Suppressor macrophage treated with lipopolysaccharide for 1 hour (primary cell): ENCODE results near the gene CCDC180.
"Not testable (repeated sequence)": the region's sequence is repeated elsewhere in the genome, so short reads cannot be mapped to it uniquely, and the experiment has no call there.

Source experiments
- DNase-seq, 3 donors: peaks; one replicate each; pipeline ENCODE4 v3.0.0-alpha.2; 2020 to 2022

Gene CCDC180

DNA sequence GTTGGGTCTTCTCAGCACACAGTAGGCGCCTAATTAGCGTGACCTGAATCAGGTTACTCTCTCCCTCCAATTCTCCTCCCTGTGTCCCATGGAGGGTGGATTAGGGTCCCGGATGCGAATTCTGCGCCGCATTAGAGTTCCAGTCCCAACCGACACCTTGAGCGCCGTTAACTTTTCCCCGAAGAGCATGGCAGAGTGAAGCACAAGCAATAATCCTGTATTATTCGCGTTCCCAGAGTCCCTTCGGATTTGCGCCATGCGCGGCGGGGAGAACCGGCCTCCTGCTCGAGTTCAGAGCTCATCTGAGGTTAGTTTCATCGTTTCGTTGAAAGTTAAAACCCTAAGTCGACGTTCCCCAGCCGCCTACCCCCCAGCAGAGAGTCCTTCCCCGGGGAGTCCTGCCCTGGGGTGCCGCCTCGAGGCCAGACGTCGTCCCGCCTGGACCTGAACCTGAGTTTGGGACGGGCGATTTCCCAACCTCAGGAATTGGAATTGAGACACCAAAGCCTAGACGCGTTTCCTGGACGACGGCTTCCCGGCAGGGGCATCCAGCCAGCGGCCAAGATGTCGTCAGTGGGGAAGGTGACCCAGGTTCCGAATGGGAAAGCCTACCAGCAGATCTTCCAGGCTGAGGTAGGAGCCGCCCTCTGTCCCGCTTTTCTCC, at the start of gene CCDC180:
Gene CCDC180, plus strand, starts transcription at position 160 of the 664 bp plus-strand sequence. Its CDS starts 405 bp downstream, at position 565.
- DNase-seq = no peak

DNA sequence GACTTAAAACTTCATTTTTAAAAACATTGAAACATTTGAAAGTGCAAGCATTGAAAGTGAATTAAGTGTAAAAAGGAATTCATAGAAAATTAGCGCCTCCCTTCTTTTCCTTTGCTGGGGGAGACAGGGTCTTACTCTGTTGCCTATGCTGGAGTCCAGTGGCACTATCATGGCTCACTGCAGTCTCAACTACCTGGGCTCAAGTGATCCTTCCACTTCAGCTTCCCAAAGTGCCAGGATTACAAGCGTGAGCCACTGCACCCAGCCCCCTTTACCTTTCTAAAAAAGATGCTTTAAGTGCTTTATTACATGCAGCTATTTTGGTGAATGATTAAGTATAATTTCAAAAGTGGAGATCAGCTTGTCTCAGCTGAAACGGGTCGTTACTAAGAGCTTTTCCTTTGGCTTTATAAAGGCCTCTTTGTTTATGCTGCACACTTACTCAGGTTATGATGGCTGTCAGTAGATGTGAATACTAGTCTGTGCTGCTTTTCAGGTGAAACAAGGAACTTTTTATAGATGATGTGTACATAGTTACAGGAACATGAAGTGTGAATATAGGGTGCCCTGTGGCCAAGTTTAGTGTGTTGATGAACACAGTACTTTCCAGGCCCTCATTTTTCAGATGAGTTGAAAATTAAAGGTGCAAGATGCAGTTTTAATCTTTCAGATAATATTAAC, 47.5 kb upstream of the CCDC180 start:
- DNase-seq = not testable (repeated sequence)

DNA sequence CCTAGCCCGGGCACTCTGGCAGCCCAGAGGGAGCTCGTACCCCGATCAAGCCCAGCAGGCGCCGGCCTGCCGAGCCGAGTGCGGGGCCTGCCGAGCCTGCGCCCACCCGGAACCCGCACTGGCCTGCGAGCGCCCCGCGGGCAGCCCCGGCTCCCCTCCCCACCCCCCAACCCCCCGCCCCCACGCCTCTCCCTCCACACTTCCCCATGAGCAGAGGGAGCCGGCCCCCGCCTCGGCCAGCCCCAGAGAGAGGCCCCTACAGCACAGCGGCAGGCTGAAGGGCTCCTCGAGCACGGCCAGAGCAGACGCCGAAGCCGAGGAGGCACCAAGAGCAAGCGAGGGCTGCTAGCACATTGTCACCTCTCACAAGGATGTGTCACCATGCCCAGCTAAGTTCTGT, 36.2 kb upstream of the CCDC180 start:
- no peak for DNase-seq

DNA sequence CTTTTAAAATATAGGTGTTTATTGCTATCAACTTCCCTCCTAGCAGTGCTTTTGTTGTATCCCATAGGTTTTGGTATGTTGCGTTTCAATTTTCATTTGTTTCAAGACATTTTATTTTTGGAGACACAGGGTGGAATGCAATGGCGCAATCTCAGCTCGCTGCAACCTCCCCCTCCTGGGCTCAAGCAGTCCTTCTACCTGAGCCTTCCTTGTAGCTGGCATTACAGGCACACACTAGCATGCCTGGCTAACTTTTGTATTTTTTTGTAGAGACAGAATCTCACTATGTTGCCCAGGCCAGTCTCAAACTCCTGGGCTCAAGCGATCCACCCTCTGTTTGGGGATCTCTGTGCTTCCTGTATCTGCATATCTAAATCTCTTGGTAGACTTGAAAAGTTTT, 35.4 kb upstream of the CCDC180 start:
- DNase-seq = no peak

GRCh38 chr9:97276310-97276852, 31.1 kb upstream of the CCDC180 start:
- DNase-seq = no peak

DNA sequence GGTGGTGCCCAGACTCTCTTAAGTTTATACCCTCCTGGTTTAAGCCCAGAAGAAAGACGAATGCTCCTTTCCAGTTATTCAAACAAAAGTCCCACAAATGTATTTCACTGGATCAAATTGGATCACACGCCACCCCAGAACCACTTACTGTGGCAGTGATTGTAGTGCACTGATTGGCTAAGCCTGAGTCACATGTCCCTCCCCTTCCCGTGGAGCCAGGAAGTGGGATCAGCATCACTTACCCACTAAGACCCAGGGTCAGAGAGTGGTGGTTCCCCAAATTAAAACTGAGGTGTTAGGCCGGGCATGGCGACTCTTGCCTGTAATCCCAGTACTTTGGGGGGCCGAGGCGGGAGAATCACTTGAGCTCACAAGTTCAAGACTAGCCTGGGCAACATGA, 29.5 kb upstream of the CCDC180 start:
- no peak for DNase-seq

DNA sequence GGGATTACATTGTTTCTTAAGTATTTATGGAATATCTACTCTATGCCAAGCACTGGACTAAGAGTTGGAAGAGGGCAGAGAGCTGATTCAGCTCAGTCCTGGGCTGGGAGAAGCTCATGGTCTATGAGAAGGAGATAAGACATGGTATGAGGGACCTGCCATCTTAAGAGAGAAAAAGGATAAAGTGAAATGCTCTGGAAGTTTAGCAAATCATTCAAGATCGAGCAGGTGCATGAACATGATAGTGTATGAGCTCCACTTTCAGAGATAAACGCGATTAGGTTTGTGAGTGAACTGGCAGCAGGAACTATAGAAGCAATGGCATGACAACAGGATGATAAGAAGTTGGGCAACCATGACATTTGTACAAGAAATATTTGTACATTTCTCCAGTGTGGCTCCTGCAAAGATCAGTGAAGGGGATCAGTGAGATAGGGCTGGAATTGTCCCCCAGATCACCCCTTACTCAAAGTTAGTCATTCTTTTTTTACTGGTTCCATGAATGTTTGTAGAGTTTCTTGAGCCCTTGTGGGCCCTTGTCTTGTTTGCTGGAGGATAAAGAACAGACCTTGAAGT, 26.6 kb upstream of the CCDC180 start:
- no peak for DNase-seq

GRCh38 chr9:97283768-97284167, 23.7 kb upstream of the CCDC180 start:
- DNase-seq = no peak

GRCh38 chr9:97284798-97285197, 22.7 kb upstream of the CCDC180 start:
- peak in 2 of 3 donors; percentile 25 to 27 for DNase-seq

GRCh38 chr9:97292200-97292599, 15.3 kb upstream of the CCDC180 start:
- DNase-seq = no peak

GRCh38 chr9:97293207-97293721, 14.2 kb upstream of the CCDC180 start:
- DNase-seq = no peak

GRCh38 chr9:97293818-97294217, 13.6 kb upstream of the CCDC180 start:
- no peak for DNase-seq

DNA sequence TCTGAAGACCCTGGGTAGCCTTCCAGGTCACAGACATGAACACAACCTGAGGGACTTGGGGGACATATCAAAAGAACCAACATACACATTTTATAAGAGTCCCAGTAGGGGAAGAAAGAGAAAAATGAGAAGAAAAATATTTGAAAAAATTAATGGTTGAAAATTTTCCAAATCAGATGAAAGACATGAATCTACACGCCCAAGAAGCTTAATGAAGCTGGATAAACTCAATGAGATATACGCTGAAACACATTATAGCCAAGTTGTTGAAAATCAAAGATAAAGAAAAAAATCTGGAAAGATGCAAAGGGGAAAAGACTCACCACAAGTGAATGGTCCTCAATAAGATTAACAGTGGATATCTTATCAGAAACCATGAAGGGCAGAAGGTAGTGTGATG, 9.6 kb upstream of the CCDC180 start:
- no peak for DNase-seq

- DNase-seq = no peak
Observed at GRCh38 chr9:97299809-97300414, 7.5 kb upstream of the CCDC180 start.

GRCh38 chr9:97300586-97300985, 6.9 kb upstream of the CCDC180 start:
- DNase-seq = no peak

DNA sequence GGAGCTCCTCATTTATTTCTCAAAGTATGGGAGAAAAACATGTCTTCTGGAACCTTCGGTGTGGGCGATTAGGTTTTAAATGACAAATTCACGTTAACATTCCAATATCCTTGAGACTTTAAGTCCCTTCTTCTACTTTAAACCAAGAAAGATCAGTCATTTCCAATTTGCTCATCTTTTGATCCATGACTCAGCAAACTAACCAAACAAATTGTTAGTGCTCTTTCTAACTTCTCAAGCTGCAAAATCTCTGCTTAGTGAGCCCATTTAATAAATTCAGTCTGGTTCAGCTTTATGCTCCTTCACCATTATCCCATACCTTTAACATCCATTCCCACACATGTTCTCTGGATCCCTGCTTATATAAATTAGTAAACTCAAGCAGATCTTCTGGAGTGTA, 5.5 kb upstream of the CCDC180 start:
- DNase-seq = no peak

DNA sequence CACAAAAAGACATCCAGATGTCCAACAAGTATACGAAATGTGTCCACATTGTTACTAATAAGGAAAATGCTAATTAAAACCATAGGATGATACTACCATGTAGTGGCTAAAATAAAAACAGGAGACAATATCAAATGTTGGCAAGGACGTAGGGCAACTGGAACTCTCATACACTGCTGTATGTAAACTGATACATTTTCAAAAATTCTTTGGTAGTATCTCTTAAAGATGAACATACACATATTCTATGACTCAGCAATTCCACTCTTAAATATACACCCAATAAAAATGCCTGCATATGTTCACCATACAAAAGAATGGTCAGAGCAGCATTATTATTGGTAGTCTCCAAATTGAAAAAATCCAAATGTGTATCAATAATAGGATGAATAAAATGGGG, 2.9 kb upstream of the CCDC180 start:
- no peak for DNase-seq

DNA sequence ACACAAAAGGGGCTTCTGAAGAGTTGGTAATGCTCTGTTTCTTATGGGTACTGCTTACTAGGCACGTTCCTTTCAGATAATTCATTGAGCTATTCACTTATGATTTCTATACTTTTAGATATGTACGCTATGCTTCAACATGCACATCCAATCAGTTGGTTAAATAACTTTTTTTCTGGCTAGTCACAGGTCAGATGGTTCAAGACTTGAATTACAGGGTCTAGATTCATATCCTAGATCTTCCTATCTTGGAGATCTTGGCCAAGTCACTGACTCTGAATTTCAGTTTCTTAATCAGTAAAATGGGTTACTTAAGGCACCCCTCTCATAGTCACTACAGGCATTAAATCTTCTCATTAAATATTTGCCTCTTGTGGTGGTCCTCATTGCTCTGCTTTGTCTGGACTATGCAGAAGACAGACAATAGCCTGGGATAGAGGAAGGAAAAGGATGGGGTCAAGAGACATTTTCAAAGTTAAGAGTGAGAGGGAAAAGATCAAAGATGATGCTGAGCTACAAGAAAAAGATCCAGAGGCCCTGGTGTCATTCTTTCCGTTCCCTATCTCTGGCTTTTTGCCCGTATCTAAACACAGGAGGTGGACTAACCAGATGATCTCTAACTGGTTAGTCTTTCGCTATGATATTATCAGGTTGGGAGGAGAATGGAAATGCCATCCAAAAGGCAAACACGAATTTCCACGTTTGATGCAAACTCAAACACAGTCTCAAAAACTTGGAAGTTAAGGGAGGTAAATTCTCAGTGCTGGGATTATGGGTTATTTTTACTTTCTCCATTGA, 1.8 kb upstream of the CCDC180 start:
- no peak for DNase-seq

- peak; percentile 65 to 80 (median 80) for DNase-seq
Observed at GRCh38 chr9:97307091-97307490, 368 bp upstream of the CCDC180 start.

DNA sequence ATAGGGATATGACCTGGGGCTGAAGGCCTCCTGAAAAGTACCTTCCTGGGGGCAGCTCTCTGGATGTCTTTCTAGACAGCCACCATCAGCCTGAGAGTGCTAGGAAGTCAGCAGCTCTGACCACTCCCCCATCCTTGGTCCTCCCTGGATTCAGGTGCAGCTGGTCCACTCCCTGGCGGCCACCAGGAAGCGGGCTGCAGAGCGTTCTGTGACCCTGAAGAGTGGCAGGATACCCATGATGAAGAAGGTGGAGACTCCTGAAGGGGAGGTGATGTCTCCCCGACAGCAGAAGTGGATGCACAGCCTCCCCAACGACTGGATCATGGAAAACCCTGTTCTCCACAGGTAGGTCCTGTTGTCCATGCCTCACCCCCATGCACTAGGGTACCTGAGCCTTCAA, 1.8 kb downstream of the CCDC180 start:
- DNase-seq = no peak

DNA sequence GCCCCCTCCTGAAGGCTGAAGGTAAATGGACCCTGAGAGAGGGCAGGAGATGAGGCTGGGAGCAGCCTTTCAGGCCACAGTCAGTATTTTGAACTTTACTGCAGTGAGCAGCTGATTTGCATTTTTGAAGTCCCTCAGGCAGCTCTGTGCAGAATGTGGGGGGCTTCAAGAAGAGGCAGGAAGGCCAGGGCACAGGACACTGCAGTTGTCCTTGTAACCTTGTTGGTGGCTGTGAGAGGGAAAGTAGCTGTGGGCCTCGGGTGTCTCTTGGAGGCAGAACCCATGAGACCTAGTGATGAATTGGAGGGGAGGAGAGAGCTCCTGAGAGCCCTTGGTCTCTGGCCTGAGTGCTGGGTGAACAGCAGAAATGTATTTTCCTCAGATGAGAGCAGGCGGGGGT, 2.6 kb downstream of the CCDC180 start:
- DNase-seq = no peak

DNA sequence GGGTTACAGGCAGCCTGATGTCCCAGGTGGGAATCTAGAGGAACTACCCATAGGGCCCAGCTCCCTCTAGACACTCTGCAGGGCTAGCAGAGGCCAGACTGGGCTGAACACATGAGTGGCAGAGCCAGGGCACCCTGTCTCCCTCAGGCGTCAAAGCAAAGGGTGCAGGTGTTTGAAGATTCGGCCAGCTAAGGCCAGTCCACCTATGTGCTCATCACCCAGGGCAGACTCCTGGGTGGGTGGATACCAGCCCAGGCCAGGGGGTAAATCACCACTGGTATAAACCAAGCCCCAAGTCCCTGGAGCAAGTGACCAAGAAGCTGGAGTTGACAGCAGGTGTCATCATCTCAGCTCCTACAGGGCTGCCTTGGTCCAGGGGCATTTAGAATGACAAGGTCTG, 3.4 kb downstream of the CCDC180 start:
- no peak for DNase-seq
